H1 (cell line): ENCODE results near the gene CH25H. TPM values are rescaled to one million over a fixed set of nuclear protein-coding genes. Genes with fewer than 3 reads are reported as not detected.

Source experiments
- CTCF ChIA-PET: fragments of 300-600 bp; sonication (Branson Sonifier 250); formaldehyde crosslinking; loops from one replicate; lab custom pipeline; 2021; ENCODE audit not compliant: partially characterized antibody; lab: Charles Lee
- POLR2A ChIA-PET: fragments of 300-600 bp; sonication (Branson Sonifier 250); formaldehyde crosslinking; loops from one replicate; lab custom pipeline; 2021; ENCODE audit warnings: inconsistent platforms; ENCODE audit not compliant: partially characterized antibody; lab: Charles Lee
- DNase-seq, 2 experiments: peaks; one replicate each; pipeline versions ENCODE4 v3.0.0 to v3.0.0-alpha.2; 2010 to 2022; ENCODE audit warnings: low spot score in 2 of 2, low read depth in 1 of 2, mixed read lengths in 1 of 2
- FAIRE-seq: peaks from 2 replicates; lab custom pipeline; 2011; peaks lifted over from hg19 to GRCh38; lab: Jason Lieb, UNC
- H2AFZ ChIP-seq: 2 replicates; pipeline ENCODE4 v1.8.1; 2012; ENCODE audit warnings: low read length, inconsistent platforms
- H2AK5ac ChIP-seq: 2 replicates; pipeline ENCODE4 v1.6.1; 2013; ENCODE audit warnings: low read depth, low read length
- H2BK120ac ChIP-seq: replicated peaks from 2 replicates; pipeline ENCODE3; 2013; ENCODE audit warnings: low read depth, low read length, inconsistent platforms
- H2BK12ac ChIP-seq: 2 replicates; pipeline ENCODE4 v1.6.1; 2013; ENCODE audit warnings: low read depth, low read length
- H2BK15ac ChIP-seq: 2 replicates; pipeline ENCODE4 v1.6.1; 2013; ENCODE audit warnings: low read length
- H2BK20ac ChIP-seq: 2 replicates; pipeline ENCODE4 v1.6.1; 2013; ENCODE audit warnings: low read length
- H2BK5ac ChIP-seq: 2 replicates; pipeline ENCODE4 v1.6.1; 2013; ENCODE audit warnings: low read depth, low read length
- H3K14ac ChIP-seq: 2 replicates; pipeline ENCODE4 v1.6.1; 2013; ENCODE audit warnings: inconsistent platforms; ENCODE audit not compliant: insufficient read length
- H3K18ac ChIP-seq: 2 replicates; pipeline ENCODE4 v1.6.1; 2013; ENCODE audit warnings: low read length; ENCODE audit errors: extremely low read depth
- H3K23ac ChIP-seq: 2 replicates; pipeline ENCODE4 v1.6.1; 2013; ENCODE audit warnings: inconsistent platforms; ENCODE audit not compliant: insufficient read length
- H3K23me2 ChIP-seq: 2 replicates; pipeline ENCODE4 v1.6.1; 2013; ENCODE audit warnings: low read depth, low read length
- H3K27ac ChIP-seq: 2 replicates; pipeline ENCODE4 v1.6.1; 2011; ENCODE audit warnings: low read depth, low read length, inconsistent platforms
- H3K27me3 ChIP-seq, 4 experiments: replicated peaks in 1 of 4; 1 replicate in 1 of 4; 2 replicates in 3 of 4; pipeline versions ENCODE4 v1.6.1 to v1.8.1; 2011 to 2013; ENCODE audit warnings: low read length in 3 of 4, mild to moderate bottlenecking in 3 of 4, inconsistent platforms in 2 of 4, mixed read lengths in 2 of 4, moderate library complexity in 1 of 4; ENCODE audit not compliant: control insufficient read depth in 3 of 4, insufficient read depth in 3 of 4; ENCODE audit errors: extremely low read depth in 1 of 4
- H3K36me3 ChIP-seq, 4 experiments: 2 replicates each; pipeline versions ENCODE4 v1.6.1 to v1.8.1; 2011 to 2013; ENCODE audit warnings: mild to moderate bottlenecking in 4 of 4, low read length in 3 of 4, moderate library complexity in 2 of 4, control low read depth in 1 of 4, inconsistent platforms in 1 of 4; ENCODE audit not compliant: insufficient read depth in 4 of 4, control insufficient read depth in 2 of 4
- H3K4ac ChIP-seq: replicated peaks from 2 replicates; pipeline ENCODE3; 2013; ENCODE audit warnings: low read length, low read depth, mixed read lengths, inconsistent platforms; ENCODE audit not compliant: insufficient read length
- H3K4me1 ChIP-seq, 4 experiments: replicated peaks in 1 of 4; 1 replicate in 1 of 4; 2 replicates in 3 of 4; pipeline versions ENCODE4 v1.6.1 to v1.8.1; 2011 to 2013; ENCODE audit warnings: low read length in 3 of 4, inconsistent platforms in 2 of 4, mixed read lengths in 1 of 4; ENCODE audit not compliant: insufficient read depth in 4 of 4, control insufficient read depth in 3 of 4
- H3K4me2 ChIP-seq, 2 experiments: 2 replicates each; pipeline versions ENCODE4 v1.6.1 to v1.8.1; 2011 to 2013; ENCODE audit warnings: low read depth in 2 of 2, low read length in 2 of 2, control low read depth in 1 of 2, inconsistent platforms in 1 of 2, mild to moderate bottlenecking in 1 of 2; ENCODE audit not compliant: insufficient read depth in 1 of 2
- H3K4me3 ChIP-seq, 4 experiments: fragments of 200-600, 300-600 bp in 1 of 4; sonication (generic), shearing (Covaris generic), sonication (Bioruptor Twin) in 1 of 4; 2 replicates each; pipeline versions ENCODE4 v1.5.1 to v1.8.1; 2011 to 2016; ENCODE audit warnings: low read length in 4 of 4, low read depth in 3 of 4, control low read depth in 2 of 4, inconsistent platforms in 2 of 4, mild to moderate bottlenecking in 2 of 4, mixed read lengths in 1 of 4, moderate library complexity in 1 of 4; ENCODE audit not compliant: insufficient read depth in 2 of 4; ENCODE audit errors: extremely low read depth in 1 of 4
- H3K56ac ChIP-seq: replicated peaks from 2 replicates; pipeline ENCODE3; 2013; ENCODE audit warnings: low read depth, mild to moderate bottlenecking, mixed read lengths, low read length, inconsistent platforms; ENCODE audit not compliant: insufficient read length
- H3K79me1 ChIP-seq: 2 replicates; pipeline ENCODE4 v1.6.1; 2013; ENCODE audit warnings: low read depth, low read length, control low read depth
- H3K79me2 ChIP-seq, 2 experiments: 2 replicates each; pipeline versions ENCODE4 v1.6.1 to v1.8.1; 2012 to 2013; ENCODE audit warnings: low read length in 2 of 2, mild to moderate bottlenecking in 2 of 2, inconsistent platforms in 1 of 2; ENCODE audit not compliant: insufficient read depth in 2 of 2, control insufficient read depth in 1 of 2
- H3K9ac ChIP-seq, 4 experiments: replicated peaks in 1 of 4; 1 replicate in 1 of 4; 2 replicates in 3 of 4; pipeline versions ENCODE4 v1.6.1 to v1.8.1; 2011 to 2013; ENCODE audit warnings: low read depth in 3 of 4, low read length in 3 of 4, control low read depth in 2 of 4, mild to moderate bottlenecking in 2 of 4, moderate library complexity in 2 of 4, inconsistent platforms in 1 of 4; ENCODE audit errors: extremely low read depth in 1 of 4
- H3K9me3 ChIP-seq, 2 experiments: 2 replicates each; pipeline versions ENCODE4 v1.6.1 to v1.8.1; 2012 to 2013; ENCODE audit warnings: mild to moderate bottlenecking in 2 of 2, moderate library complexity in 2 of 2, control low read depth in 1 of 2, inconsistent platforms in 1 of 2, low read depth in 1 of 2, low read length in 1 of 2, mixed read lengths in 1 of 2; ENCODE audit not compliant: insufficient read depth in 2 of 2
- H4K20me1 ChIP-seq, 2 experiments: replicated peaks in 1 of 2; 2 replicates each; pipeline versions ENCODE3 to v1.8.1; 2011 to 2013; ENCODE audit warnings: inconsistent platforms in 2 of 2, low read length in 2 of 2, mild to moderate bottlenecking in 1 of 2; ENCODE audit not compliant: insufficient read depth in 2 of 2, control insufficient read depth in 1 of 2
- H4K5ac ChIP-seq: 2 replicates; pipeline ENCODE4 v1.6.1; 2013; ENCODE audit warnings: low read length, low read depth, mixed read lengths, inconsistent platforms; ENCODE audit not compliant: insufficient read length
- H4K8ac ChIP-seq: 2 replicates; pipeline ENCODE4 v1.8.0; 2013; ENCODE audit warnings: mild to moderate bottlenecking, moderate library complexity, low read length, inconsistent platforms; ENCODE audit not compliant: insufficient read depth; ENCODE audit errors: extremely low read depth
- H4K91ac ChIP-seq: replicated peaks from 2 replicates; pipeline ENCODE3; 2013; ENCODE audit warnings: low read length, mixed read lengths, inconsistent platforms; ENCODE audit not compliant: insufficient read length
- CBX8 ChIP-seq: fragments of 300-800, 300-1000 bp; sonication (generic); IDR thresholded peaks from 2 replicates; pipeline ENCODE4 v1.7.1; 2016; ENCODE audit warnings: low read depth, low read length, borderline replicate concordance
- WGBS, 2 experiments: shearing (Covaris generic) in 1 of 2; methylation state at CpG; one replicate each; pipeline versions ENCODE4 v1.1.6 to v1.1.7; 2013 to 2015; ENCODE audit warnings: low lambda C conversion rate in 2 of 2, mixed read lengths in 2 of 2, inconsistent platforms in 1 of 2, low coverage in 1 of 2, missing lambda C conversion rate in 1 of 2; ENCODE audit not compliant: insufficient replicate concordance in 2 of 2, insufficient coverage in 1 of 2, insufficient read length in 1 of 2; ENCODE audit errors: extremely low coverage in 1 of 2, missing lambda C conversion rate in 1 of 2; 5-methylcytosine and 5-hydroxymethylcytosine counted together
- polyA plus RNA-seq, 7 experiments: library from polyadenylated mRNA; depleted of rRNA in 3 of 7; stranded (reverse) in 5 of 7; unstranded in 2 of 7; fragments of >200 nt in 5 of 7; fragments of 200-250 nt in 2 of 7; gene quantifications; 1 replicate in 5 of 7; 2 replicates in 1 of 7; 4 replicates in 1 of 7; pipeline versions ENCODE4 v1.2.1 to v1.2.3, GENCODE V29; 2011 to 2013; ENCODE audit warnings: missing spikeins in 2 of 7, mixed read lengths in 2 of 7
- total RNA-seq: library from RNA; stranded (reverse); fragmentation: NEBNext Ultra II Directional; extraction: Animal tissue kit (Norgen Biotek cat#: 25700); gene quantifications from 2 replicates; pipeline ENCODE4 v1.2.1, GENCODE V29; 2021

Gene CH25H
- total and polyA plus RNA-seq, 2 of the 8 experiments (the other 6 are each of a cell fraction or from before 2014, with no cell fraction given): 0.56 to 1.3 TPM

GRCh38 chr10:89235073-89235798 is 28.1 kb upstream of the CH25H start:
- no peak overlapping the region for H2BK20ac ChIP-seq
- H4K5ac ChIP-seq: peak overlapping the region; percentile 23
- H3K27ac ChIP-seq: no peak overlapping the region
- no peak overlapping the region for H2BK120ac ChIP-seq
- H2AFZ ChIP-seq: no peak overlapping the region
- H3K4me3 ChIP-seq: no peak overlapping the region
- H2BK12ac ChIP-seq: no peak overlapping the region
- POLR2A ChIA-PET: no interaction called here
- no peaks in the 10 kb centered on the region for H3K23me2 ChIP-seq
- DNase-seq (no peak), FAIRE-seq (no peak)
- H3K79me2 ChIP-seq: no peaks in the 10 kb centered on the region
- CTCF ChIA-PET: interaction anchor here (0.6 to 3.1 kb wide), 10 partner anchors 9 to 303 kb away, joined by 3 to 21 read pairs (median 5); no protein-coding TSS in a partner anchor
- H2AK5ac ChIP-seq: no peak overlapping the region
- no peaks in the 10 kb centered on the region for H3K36me3 ChIP-seq
- no peak overlapping the region for H3K14ac ChIP-seq
- no peak overlapping the region for H3K23ac ChIP-seq
- H2BK15ac ChIP-seq: no peak overlapping the region; the same call in 1 of the 2 replicates
- peak overlapping the region; percentile 20 for H4K91ac ChIP-seq
- peak overlapping the region in 1 of 2 experiments; percentile 38; a peak in 1 of 4 replicates for H3K4me2 ChIP-seq
- no peaks in the 10 kb centered on the region for H3K27me3 ChIP-seq
- no peaks in the 10 kb centered on the region for H3K79me1 ChIP-seq
- H3K4me1 ChIP-seq: peaks cover 0 to 6% (median 2%) of the 10 kb centered on the region in 4 experiments; a peak in 4 of 7 replicates
- no peak overlapping the region for H3K56ac ChIP-seq
- no peaks in the 10 kb centered on the region for H3K9me3 ChIP-seq
- H3K18ac ChIP-seq: no peak overlapping the region
- no peak overlapping the region for H2BK5ac ChIP-seq
- 0 out of 2 replicates have a peak overlapping the region, but pooled peaks have one; percentile 11 for H4K8ac ChIP-seq
- no peaks in the 10 kb centered on the region for H4K20me1 ChIP-seq
- H3K4ac ChIP-seq: no peak overlapping the region
- H3K9ac ChIP-seq: no peak overlapping the region
- WGBS, 2 experiments: 78% methylated on average over 12 of the region's 12 CpGs; no CpG with 5 or more reads in 1 of the 2 experiments
- no peak for TF ChIP-seq CBX8
